ENCODE data around the gene CTDP1.

Gene CTDP1

DNA sequence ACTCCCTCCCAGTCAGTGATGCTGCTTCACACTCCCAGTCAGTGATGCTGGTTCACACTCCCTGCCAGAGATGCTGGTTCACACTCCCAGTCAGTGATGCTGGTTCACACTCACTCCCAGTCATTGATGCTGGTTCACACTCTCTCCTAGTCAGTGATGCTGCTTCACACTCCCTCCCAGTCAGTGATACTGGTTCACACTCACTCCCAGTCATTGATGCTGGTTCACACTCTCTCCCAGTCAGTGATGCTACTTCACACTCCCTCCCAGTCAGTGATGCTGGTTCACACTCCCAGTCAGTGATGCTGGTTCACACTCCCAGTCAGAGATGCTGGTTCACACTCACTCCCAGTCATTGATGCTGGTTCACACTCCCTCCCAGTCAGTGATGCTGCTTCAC, 83.8 kb downstream of the CTDP1 start:
- no peak for DNase-seq (ENCODE audit: low spot score)

DNA sequence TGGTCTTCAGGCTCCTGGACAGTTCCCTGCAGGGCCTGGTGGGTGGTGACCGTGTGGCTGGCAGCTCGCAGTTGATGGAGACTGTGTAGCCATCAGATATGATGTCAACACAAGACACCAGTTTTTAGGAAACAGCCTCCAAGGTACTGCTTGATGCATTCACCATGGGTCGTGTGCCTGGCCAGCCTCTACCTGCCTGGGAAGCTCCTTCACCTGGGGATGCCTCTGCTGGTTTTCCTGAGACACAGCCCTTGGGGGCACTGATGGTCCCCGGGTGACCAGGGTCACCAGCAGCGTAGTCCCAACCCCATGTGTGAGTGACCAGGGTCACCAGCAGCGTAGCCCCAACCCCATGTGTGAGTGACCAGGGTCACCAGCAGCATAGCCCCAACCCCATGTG, 84.5 kb downstream of the CTDP1 start:
- no peak for DNase-seq (ENCODE audit: low spot score)

DNA sequence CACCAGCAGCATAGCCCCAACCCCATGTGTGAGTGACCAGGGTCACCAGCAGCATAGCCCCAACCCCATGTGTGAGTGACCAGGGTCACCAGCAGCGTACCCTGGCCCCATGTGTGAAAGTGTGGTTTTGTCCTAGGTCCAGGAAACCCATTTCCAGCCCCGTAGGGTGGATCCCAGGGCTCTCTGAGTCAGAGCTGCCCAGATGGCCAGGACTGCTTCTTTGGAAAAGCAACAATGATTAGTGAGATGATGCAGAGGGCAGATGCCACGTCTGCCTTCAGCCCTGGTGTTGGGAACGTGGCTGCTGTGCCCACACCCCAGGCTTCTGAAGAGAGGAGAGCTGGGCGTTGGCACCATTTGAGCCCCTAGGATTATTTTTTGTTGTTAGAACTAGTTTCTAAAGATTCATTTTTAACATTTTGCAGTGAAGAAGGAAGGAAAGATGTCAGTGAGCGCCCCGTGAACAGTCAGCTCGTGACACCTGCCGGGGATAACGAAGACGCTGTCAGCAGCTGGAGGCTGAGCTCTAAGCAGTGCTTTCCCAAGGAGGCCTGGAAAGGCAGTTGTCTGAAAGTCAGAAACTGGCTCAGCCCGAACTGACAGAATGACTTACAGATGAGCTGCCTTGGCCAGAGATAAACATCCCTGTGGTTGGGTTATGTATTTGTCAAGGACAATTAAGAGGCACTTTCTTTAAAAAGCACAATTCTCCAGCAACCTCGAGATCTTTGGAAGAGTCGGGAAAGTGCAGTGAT, 86.1 kb downstream of the CTDP1 start:
- DNase-seq (ENCODE audit: low spot score), result peak; percentile 71

DNA sequence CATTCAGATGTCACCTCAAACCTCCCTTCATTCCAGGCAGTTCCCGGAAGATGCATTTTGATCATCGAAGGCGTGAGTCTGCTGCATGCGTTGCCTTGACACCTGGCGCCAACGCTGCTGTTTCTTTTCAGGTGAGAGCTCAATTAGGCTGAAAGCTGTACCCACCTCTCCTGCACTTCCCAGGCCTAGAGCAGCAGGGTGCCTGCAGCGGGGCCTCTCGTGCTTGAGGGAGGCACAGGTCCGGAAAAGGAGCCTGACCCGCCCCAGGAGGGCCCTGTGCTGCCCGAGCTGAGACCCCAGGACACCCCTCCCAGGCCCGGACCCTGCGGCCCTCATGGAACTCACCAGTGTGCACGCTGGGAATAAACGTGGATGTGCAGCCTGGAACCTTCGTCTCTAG, 86.7 kb downstream of the CTDP1 start:
- DNase-seq (ENCODE audit: low spot score), result no peak

DNA sequence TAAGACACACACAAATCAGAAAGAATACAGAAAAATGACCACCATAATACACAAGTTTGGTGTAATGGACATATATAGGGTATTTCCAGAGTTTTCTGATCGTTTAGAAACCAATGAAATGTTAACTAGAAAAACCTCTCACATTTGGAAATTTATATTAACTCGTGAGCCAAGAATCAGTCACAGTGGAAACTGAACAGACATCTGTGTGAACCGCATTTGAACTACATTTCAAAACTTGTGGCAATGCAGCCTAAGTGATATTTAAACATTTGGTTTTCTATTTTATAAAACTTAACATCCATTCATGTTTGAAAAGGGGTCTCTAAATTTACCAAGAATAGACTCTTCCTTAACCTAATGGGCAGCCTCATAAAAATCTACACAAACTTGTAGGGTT, 89.1 kb downstream of the CTDP1 start:
- DNase-seq (ENCODE audit: low spot score), result no peak

DNA sequence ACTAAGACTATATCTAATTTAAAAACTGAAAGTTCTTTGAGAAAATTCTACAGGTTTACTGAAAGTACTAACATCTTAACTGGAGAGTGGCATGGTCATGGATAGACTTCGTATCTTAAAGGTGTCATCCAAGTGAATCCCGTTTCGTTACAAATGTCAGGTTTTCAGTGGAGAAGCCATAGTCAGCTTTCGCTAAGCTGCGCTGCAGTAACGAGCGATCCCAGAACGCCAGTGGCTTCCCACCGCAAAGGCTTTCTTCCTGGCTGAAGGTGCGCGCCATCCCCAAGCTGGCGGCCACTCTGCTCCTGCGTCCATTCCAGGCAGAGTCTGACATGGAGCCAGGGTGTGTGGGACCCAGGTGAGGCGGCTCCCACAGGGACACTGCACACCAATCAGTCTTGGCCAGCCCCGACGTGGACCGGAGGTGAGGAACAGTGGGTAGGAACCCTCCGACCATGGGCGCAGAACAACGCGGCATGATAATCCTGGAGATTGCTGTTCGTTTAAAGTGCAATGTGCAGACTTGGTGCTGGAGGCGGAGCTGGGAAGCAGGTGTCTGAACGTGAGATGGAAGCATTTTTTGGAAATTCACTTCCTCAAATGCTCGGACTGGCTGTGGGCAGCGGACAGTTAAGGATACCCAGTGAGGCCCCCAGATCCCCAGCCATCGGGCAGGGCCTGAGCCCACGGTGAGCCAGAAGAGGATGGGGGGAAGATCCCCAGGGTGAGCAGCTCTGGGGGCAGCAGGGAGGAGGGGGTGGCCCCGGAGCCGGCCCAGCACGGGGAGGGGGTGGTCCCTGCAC, 90.3 kb downstream of the CTDP1 start:
- DNase-seq (ENCODE audit: low spot score), result no peak

DNA sequence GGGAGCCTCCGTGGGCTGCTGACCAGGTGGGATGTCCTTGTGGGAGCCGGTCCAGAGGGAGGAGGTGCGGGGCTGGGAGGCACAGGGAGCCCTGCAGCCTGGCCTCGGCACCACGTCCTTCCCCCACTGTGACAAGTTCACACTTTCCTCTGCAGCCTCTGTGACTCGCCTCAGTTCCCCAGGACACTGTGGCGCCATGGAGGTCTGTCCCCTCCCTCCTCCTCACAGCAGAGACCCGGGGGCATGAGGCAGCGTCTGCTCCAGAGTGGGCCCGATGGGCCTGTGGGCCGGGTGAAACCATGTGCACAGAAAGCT, 90.9 kb downstream of the CTDP1 start:
- DNase-seq (ENCODE audit: low spot score), result no peak

DNA sequence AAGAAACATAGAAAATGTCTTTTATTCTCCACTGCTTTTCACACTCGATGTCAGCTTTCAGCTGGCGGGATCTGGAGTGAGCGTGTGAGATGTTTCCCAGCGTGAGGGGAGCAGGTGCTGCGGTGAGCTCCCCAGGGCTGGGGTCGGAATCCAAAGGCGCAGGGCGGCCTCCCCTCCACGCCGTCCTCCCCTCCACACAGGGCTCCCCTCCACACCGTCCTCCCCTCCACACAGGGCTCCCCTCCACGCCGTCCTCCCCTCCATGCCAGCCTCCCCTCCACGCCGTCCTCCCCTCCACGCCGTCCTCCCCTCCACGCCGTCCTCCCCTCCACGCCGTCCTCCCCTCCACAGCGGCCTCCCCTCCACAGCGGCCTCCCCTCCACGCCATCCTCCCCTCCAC, 91.2 kb downstream of the CTDP1 start:
- no peak for DNase-seq (ENCODE audit: low spot score)

DNA sequence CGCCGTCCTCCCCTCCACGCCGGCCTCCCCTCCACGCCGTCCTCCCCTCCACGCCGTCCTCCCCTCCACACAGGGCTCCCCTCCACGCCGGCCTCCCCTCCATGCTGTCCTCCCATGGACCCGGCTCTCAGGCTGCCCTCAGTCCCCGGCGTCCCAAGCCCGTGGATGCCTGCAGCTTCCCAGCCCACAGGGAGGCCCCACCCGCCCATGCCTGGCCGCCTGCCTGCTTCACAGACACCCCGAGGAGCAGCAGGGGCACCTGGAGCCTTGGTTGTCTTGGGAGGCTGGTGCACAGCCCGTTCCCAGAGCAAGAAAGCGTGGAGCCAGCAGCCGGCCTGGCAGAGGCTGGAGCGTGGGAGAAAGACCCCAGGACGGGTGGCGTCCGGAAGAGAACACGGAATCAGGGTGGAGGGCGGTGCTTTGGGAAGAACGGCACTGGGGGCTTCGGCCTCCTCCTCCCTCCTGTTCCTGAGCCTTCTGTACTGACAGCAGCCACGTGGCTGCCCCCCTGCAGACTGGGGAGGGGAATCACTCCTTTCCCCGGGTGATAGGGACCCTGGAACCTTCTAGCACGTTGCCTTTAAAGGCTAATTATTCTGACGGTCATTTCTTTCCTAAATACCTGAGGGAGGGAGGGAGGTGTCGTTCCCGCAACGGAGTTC, 92.0 kb downstream of the CTDP1 start:
- no peak for DNase-seq (ENCODE audit: low spot score)

DNA sequence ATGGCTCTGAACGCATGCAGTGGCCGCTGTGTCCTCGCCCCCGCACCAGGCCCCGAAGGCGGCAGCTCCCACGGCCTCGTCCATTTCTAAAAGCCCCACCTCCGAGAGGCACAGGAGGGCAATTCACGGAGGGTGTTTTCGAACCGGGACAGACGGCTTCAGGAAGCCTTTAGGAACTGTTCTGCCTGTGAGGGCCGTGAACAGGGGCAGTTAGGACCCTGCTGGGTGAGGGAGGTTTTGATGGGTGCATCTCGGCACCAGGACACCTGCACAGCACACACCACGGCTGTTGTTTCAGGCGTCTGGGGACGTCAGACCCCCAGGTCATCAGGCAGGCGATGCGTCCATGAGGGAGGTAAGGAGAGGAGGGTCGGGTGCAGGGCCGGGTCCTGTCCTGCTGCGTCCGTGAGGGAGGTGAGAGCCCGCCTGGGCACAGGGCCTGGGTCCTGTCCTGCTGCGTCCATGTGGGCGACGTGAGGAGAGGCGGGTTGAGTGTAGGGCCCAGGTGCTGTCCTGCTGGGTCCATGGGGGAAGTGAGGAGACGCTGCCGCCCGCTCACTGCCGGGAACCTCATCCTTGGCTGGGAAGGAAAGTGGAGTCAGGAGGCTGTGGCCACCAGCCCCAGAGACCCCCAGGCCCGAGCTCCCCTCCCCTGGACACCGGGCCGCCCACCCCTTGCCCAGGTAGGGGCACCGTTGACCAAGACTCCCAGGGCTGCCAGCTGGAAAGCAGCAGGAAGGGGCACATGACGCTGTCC, 92.7 kb downstream of the CTDP1 start:
- no peak for DNase-seq (ENCODE audit: low spot score)

DNA sequence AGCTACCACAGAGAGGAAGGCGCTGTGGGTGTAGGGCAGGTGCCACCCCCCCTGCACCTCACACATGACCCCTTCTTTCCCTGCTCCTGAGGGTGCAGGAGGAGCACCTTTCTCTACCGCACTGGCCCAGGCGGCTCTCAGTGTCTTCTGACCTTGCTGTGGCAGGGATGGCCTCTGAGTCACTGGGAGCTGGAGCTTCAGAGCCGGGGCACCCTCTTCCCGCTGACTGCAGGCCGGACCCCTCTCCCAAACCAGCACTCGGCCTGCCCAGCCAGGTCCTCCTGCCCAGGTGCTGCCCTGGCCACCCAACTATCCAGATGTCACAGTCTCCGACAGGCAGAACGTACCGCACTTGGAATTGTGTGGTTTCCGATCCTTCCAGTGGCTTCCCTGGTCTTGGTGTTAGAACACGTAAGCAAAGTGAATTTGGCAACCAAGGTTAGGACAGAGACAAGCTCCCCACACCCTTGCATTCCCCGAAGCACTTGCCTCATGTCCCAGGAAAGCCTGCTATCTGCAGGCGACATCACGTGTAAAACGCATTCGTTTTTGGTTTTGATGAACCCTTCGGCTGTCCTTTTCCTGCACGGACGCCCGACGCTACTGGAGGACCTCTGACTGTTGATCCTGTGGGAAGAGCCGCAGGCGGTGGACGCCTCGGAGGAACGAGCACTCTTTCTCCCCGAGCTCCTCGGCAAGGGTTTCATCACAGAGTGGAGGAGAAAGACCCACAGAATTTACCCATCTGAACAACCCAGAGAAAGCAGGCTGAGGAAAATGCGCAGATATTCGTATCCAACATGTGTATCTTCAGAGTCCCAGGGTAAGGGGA, 93.5 kb downstream of the CTDP1 start:
- DNase-seq (ENCODE audit: low spot score), result no peak

DNA sequence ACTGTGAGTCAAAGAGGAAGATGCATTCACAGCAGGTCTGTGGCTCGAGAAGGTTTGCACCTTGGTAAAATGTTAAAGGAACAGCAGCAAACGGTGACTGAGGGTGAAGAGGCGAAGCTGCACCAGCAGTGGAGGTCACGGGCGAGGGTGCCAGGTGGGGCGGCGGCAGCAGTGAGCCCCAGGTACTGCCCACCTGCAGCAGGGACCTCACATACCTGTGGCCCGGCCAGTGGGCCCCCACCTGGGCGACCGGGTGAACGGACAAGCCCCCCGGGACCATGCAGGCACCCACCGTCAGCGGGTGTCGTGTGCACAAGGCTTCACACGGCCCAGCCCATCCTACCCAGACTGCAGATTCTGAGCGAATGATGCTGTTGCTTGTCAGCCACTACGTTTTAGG, 94.5 kb downstream of the CTDP1 start:
- DNase-seq (ENCODE audit: low spot score), result no peak

DNA sequence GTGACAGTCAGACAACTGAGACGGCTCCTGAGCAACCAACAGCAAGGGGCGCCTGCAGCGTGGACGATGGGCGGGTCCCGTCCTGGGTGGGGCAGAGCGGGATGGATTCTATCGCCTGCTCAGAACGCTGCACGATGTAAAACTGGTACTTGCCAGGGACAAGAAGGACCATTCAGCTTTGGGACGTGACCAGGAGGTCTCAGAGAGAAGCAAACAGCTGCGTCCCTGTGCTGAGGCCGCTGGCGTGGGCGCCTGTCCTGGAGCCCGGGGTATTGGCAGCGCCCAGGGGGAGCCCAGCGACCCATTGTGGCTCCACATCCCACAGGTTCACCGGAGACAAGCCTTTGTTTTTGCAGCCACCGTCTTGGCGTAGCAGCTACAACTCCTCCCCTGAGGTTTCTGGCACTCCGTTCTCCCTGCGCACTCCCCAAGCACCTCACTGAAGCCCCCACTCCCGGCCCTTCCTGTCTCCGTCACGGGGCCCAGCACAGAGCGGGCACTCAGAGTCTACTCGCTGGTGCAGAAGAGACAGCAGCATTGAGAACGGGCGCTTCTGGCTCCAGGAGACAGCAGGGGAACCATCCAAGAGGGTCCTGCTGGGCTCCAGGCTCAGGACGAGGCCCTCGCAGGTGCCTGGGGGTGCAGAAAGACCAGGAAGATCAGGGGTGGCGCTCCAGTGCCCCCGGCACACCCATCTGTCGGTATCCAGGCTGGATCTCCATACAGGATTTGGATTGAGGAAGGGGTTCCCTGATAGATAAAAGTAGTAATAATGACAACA, 96.0 kb downstream of the CTDP1 start:
- DNase-seq (ENCODE audit: low spot score), result no peak

DNA sequence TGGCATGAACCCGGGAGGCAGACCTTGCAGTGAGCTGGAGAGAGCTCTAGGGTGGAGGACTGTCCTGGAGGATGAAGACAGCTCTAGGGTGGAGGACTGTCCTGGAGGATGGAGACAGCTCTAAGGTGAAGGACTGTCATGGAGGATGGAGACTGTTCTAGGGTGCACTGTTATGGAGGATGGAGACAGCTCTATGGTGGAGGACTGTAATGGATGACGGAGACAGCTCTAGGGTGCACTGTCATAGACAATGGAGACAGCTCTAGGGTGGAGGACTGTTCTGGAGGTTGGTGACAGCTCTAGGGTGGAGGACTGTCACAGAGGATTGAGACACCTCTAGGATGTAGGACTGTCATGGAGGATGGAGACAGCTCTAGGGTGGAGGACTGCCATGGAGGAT, 97.1 kb downstream of the CTDP1 start:
- no peak for DNase-seq (ENCODE audit: low spot score)

DNA sequence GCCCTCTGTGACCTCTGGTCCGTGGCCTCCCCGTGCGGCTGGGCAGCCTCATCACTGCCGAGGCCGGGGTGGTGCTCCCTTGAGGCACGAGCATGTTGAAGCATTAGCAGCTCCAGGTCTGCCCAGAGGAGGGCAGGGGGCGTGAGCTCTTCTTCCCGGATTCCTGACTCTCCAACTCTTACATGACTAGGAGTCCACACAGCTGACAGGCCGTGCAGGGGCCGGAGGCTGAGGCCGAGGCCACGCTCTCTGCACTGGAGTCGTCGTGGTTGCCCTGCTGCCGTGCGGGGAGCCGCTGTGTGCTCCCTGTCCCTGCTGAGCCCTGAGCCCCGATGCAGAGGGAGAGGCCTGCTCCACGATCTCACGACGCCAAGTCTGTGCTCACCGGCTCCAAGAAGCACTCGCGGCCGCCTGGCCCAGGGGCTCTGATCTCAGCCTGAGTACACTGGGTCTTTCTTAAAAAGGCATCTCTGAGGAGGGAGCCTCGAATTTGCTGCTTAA, 98.7 kb downstream of the CTDP1 start:
- DNase-seq (ENCODE audit: low spot score), result no peak

DNA sequence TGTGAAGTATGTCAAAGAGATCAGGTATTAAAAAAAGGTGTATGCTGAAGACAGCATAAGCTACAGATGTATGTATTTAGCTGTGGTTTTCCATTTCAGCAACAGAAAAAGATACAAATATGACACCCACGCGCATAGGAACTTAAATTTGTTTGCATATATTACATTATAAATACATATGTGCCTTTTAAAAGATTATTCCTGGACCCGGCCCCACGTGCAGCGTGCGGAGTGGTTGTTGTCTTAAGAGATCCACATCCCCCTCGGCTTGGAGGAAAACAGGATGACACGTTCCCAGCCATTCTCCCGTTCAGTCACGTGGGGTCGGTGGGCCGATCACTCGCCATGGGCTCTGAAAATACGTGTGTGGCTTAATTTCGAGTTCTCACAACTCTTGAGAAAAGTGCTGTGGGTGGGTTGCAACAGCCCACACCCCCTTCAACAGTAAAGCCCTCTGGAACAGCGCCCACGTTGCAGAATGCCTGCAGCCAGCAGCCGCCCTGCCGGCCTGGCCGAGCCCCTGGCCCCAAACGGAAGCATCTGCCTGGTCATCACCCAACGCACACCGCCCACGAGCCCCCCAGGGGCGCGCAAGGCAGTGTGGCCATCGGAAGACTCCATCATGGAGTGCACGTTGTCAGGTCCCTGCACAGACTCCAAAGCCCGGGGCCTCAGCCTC, 99.6 kb downstream of the CTDP1 start:
- no peak for DNase-seq (ENCODE audit: low spot score)

DNA sequence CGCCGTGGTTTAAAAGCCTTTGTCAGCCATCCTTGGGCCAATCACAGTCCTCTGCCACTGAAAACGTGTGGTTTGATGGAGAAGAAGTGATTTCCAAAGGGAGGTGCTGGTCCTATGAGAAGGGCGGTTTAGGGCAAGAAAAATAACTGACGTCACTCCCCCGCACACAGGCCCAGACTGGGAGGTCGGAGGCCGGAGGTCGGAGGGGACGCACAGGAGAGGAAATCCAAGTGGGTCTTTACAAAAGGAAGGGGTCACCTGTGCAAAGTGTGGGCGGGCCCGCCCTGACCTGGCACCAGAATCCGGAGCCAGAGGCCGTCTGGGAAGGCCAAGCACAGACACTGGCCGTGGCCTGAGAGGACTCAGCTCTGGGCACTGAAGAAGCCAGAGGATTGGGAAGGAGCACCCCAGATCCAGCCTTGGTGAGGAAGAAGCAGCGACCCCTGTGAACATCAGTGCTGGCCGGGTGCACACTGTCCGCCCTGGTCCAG, 100.1 kb downstream of the CTDP1 start:
- no peak for DNase-seq (ENCODE audit: low spot score)

DNA sequence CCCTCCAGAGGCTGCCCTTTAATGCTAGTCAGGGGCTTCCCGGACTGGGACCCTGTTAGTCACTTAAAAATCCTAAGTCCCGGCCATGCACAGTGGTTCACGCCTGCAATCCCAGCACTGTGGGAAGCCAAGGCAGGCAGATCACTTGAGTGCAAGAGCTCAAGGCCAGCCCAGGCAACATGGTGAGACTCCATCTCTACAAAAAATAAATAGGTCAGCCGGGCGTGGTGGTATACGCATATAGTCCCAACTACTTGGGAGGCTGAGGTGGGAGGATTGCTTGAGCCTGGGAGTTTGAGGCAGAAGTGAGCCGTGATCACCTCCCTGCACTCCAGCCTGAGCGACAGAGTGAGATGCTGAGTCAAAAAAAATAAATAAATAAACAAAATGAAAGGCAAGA, 100.9 kb downstream of the CTDP1 start:
- no peak for DNase-seq (ENCODE audit: low spot score)

DNA sequence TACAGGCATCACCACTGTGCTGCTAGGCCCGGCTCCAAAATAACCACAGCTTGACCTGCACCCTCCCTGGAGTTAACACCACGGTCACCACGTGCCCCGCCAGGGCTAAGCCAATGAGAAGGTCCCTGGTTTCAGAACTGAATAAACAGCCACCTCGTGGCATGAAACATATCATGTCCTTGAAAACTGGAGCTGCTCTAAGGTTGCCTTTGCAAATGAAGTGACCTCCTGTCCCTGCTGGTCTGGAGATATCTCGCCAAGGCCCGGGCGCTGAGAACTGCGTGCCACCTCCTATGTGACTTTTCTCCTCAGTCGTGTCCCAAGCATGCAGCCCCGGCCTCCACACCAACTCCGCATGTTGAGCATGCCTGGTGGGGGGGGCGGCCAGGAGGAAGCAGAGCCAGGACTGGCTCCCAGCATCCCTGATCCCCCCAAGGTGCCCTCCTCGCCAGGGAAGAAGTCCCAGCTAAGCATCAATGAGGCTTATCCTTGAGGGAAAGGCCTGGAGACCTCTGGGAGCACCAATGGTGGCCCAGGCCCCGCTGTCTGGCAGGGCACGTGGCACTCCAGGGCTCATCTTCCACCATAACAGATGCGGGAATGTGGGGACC, 101.8 kb downstream of the CTDP1 start:
- no peak for DNase-seq (ENCODE audit: low spot score)

Measured in AG08396 (cell line).